ENCODE data around the gene SORL1.
"Not testable (repeated sequence)": the region's sequence is repeated elsewhere in the genome, so short reads cannot be mapped to it uniquely, and the experiment has no call there.

The SORL1 gene

GRCh38 chr11:121569332-121570299 lies 117.5 kb downstream of the SORL1 start:
- not testable (repeated sequence) for DNase-seq

GRCh38 chr11:121570453-121570852 lies 118.3 kb downstream of the SORL1 start:
- no peak for DNase-seq

- no peak for DNase-seq
These were observed 119.4 kb downstream of the SORL1 start for GRCh38 chr11:121571506-121571905.

DNA sequence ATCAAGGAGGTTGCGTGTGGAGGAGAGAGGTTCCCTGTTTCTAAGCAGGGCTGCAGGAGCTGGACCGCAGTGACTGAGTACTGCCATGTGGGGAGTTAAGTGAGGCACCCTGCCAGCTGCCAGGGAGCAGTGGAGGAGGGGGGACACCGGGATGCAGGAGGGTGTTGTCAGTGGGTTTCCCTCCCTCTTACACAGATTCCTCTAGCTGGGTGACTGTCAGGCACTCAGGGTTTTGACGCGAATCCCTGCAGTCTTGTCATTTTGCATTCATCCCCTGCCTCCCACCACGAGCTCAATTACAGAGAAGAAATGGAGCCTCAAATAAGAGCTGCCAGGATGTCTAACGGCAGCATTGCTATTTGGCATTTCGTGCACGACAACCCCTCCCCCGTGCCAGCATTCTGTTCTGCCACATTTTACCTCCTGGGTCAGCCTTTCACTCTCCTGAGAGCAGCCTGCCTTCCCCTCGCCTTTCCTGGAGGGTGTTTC lies 120.5 kb downstream of the SORL1 start:
- no peak for DNase-seq

- DNase-seq: no peak
These were observed 122.7 kb downstream of the SORL1 start for GRCh38 chr11:121574801-121575200.

DNA sequence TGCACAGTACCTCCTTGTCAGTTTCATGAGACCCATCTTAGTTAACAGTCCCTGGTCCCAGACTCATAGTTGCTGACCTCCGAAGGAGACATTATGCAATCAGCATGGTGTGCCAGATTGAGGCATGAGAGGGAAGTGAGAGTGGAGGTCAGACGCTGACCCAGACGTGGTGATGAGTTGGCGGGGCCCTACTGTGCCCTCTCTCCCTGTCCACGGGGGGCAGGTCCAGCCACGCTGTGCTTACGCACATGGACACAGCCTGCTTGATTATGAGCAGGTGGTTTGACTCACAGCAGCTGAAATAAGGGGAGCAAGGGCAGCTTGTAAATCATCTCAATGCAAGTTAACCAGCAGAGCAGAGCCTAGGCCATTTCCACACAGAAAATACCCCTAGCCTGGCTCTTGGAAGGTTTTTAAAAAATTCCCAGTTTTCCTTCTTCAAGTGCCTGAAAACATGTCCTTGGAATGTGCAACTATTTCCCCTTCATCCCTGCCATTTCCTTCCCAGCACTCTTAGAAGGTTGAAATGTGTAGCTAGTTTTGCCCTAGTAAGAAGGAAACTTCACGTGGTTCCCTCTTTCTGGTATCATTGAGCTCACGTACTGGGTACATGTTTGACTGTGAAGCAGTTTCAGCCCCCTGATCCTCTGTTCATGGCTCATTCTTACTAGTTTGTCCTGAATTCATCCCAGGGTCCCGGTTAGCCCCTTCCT lies 123.3 kb downstream of the SORL1 start:
- no peak for DNase-seq

DNA sequence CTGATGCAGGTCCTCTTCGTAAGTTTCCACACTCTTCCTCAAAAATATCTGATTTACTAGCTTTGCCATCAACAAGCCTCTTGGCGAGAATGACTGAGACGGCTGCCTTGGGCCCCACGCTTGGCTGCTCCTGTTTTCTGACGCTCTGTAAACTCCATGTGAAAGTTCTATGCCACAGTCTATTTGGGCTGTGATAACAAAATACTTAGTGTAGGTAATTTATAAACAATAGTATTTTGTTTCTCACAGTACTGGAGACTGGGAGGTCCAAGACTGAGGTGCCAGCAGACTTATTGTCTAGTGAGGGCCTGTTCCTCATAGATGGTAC lies 123.8 kb downstream of the SORL1 start:
- DNase-seq: no peak

DNA sequence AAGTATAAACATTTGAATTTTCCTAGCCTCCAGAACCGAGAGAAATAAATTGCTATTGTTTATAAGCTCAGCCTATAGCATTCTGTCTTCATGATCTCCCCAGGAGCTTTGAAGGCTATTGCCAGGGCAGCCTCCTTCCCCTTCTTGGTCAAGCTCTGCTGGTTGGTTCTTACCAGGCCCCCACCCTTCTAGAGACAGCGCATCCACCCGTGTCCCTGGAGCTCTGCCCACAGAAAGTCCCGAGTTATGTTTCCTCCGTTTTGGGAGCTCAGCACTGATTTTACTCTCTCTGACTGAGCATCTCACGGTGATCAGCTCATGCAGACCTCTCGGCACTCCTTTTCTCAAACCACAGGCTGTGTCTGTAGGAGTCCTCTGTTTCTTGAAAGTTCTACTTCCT lies 124.4 kb downstream of the SORL1 start:
- no peak for DNase-seq

GRCh38 chr11:121577106-121577848 lies 125.2 kb downstream of the SORL1 start:
- no peak for DNase-seq

DNA sequence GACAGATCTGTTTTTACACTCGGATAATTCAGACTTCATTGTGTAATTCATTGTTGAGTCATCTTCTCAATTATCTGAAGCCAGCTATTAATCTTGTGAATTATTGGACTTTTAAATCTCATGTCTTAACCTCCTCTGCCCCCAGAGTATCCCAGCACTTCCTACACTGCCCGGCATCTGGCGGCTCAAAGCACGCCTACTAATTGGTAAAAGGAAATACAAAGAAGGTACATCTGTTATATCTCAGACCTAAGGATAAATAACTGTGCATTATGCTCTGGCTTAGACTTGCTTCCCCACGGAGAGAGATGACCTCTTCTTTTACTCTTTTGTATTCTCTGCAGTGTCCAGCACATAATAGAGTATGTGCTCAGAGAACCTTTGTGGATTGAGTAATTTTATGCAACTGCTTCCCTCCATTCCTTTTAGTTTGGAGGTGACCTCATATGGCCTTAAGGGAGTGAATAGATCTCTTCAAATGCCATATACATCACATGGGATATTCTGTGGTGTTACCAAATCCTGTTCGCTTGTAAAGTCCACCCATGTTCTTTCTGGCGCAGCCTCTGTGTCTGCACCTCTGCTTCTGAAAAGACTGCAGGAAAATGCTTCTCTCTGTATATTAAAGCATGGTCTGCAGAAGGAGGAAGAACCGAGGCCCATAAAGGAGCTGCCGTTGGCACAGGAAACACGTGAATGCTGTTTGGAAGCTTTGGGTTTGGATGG lies 126.3 kb downstream of the SORL1 start:
- DNase-seq: no peak

DNA sequence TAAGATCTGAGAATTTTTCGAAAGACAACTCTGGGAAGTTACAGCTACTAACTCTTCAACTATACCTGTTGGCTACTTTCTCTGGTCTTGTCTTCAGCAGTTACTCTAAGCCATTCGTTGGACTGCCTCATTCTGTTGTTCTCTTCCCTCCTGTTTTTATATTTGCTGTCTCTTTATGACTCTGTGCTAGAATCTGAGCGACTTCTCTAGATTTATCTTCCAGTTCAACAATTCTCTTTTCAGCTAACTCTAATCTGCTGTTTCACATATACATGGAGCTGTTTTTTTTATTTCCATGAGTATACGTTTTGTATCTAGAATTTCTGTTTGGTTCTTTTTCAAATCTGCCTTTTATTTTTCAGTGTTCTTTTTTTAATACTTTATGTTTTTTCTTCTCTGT lies 128.0 kb downstream of the SORL1 start:
- no peak for DNase-seq

GRCh38 chr11:121581607-121582006 lies 129.5 kb downstream of the SORL1 start:
- DNase-seq: no peak

DNA sequence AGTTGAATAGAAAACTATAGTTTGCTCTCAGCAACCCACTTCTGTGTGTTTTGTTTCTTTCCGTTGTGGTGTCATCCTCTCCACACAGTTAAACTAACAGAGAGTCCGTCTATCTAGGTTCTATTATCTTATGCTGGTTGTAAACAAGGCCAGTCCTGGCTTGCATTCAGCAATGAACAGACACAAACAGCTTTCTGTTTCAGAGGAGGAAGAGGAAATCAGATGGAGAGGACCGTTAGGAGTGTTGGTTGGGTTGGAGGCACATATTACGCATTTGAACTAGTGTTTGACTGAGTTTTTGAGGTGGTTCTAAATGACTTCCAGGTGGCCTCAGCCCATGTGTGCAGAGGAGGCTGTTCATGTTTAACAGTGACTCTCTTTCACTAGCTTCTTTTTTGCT lies 130.2 kb downstream of the SORL1 start:
- DNase-seq: no peak

DNA sequence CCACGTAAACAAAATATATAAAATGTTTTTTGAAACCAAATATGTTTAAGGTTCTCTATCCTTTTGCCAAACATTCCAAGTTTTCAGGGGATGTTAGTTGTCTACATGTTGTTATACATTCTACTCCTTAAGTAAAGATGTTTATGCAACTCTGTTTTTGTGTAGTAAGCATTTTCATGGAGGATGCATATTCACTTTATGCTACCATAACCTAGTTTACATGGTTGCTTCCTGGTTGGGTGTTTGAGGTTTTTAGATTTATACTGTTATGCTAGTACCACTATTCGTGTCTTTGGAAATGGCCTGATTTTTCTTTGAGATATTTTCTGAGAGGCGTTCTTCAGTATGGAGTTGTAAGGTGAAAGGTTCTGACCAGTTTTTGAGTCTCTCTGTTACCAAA lies 131.7 kb downstream of the SORL1 start:
- DNase-seq: no peak

DNA sequence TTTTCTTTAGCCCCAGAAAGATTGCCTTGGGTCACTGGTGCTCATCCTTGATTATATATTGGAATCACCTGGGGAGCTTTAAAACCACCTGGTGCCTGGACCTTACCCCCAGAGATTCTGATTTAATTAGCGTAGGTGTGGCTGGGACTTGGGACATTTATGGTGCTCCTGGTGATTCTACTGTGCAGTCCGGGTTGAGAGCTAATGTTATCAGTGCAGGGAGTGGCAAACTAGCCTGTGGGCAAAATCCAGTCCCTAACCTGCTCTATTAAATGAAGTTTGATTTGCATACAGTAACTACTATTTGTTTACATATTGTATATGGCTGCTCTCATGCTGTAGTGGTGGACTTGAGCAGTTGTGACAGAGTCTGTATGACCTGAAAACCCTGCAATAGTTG lies 134.6 kb downstream of the SORL1 start:
- DNase-seq: no peak

DNA sequence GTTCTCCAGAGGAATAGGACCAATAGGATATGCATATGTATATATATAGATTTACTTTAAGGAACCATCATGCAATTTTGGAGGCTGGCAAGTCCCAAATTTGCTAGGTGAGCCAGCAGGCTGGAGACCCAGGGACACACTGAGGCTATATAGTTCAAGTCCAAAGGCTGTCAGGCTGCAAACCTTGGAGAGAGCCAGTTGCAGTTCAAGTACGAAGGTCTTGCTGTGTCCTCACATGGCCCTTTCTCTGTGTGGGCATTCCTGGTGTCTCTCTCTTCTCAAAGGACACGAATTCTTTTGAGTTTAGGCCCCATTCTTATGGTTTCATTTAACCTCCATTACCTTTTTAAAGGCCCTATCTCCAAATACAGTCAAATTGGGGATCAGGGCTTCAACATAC lies 135.1 kb downstream of the SORL1 start:
- DNase-seq: no peak

- no peak for DNase-seq
These were observed 136.6 kb downstream of the SORL1 start for GRCh38 chr11:121588747-121589146.

GRCh38 chr11:121589946-121590537 lies 137.9 kb downstream of the SORL1 start:
- no peak for DNase-seq

DNA sequence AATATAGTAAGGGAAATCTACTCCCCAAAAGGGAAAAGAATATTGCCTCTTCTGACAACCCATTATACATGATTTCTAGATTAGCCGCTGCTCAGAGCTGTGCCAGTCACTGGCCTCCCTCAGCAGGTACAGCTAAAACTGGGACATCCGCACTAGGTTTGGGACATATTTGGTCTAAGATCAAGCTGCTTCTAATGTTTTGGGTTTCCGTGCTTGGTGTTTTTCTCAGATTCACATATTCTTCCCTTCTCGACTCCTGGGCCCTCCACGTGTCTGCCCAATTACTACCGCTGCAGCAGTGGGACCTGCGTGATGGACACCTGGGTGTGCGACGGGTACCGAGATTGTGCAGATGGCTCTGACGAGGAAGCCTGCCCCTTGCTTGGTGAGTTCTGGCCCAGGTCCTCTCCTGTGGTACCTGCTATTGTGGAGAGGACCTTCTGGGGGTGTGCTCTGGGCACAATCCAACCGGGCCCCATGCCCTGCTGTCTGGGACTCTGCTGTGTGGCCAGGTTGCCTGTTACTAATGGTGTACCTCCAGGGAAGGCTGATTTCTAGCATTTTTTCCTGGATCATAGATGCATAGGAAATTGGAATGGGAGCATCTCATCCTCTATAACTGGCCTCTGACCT lies 138.8 kb downstream of the SORL1 start:
- no peak for DNase-seq

DNA sequence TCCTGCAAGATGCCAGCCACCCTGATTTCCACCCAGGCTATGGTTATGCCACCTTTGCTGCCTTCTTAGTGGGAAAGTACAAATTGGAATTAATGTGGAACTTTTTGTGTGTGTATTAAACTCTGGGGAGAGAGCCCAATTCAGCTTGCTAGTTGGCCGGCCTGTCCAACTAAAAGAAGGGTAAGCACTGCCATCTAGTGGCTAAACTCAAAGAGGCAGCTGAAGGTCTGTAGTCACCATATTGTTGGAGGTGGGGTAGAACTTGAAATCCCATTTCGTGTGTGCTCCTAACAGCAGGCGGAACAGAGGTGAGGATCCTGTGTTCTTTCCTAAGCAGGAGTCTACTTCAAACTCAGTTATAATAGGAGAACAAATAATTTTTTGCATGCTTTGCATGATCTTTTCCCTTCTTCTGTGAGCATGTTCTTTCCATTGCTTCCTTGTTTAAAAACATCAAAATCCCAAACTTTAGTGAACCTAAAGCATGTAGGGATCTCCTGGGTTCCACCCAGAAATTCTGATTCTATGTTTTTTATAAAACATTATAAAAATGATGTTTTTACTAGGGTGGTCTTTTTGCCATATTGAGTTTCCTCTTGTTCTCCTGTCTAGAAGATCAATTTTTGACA lies 139.4 kb downstream of the SORL1 start:
- DNase-seq: peak; percentile 69

- no peak for DNase-seq
These were observed 140.6 kb downstream of the SORL1 start for GRCh38 chr11:121592708-121593107.
